ENCODE measurements around the gene LPIN1.

GRCh38 chr2:11708106-11708505 lies 38.3 kb upstream of the LPIN1 start:
- TF ChIP-seq POLR2A (IDR thresholded peaks at IDR 0.05; ENCODE audit: low read length), result no peak
- TF ChIP-seq GATA1 (IDR thresholded peaks at IDR 0.05; ENCODE audit: low read depth, low read length), result no peak
